Measurements from ENCODE around the gene ERC1.

The ERC1 gene

GRCh38 chr12:1289371-1290155 lies 298.5 kb downstream of the ERC1 start:
- no peak for DNase-seq (ENCODE audit: low spot score in 2 of 2)
- H3K4me3 Mint-ChIP-seq: no peak overlapping the region
- H3K4me1 Mint-ChIP-seq: peaks cover 4% of the 10 kb centered on the region
- no peaks in the 10 kb centered on the region for H3K9me3 Mint-ChIP-seq
- no peak for ATAC-seq (replicated peaks; ENCODE audit: extremely low read depth, poor library complexity, severe bottlenecking)
- no peak overlapping the region for H3K27ac Mint-ChIP-seq (ENCODE audit: low read depth)
- H3K36me3 Mint-ChIP-seq (ENCODE audit: insufficient read depth): peaks cover 5% of the 10 kb centered on the region
- no peaks in the 10 kb centered on the region for H3K27me3 Mint-ChIP-seq

GRCh38 chr12:1290716-1291115 lies 299.7 kb downstream of the ERC1 start:
- H3K4me1 Mint-ChIP-seq: no peaks in the 10 kb centered on the region
- ATAC-seq (replicated peaks; ENCODE audit: extremely low read depth, poor library complexity, severe bottlenecking) (no peak), DNase-seq (ENCODE audit: low spot score in 2 of 2) (no peak)
- no peaks in the 10 kb centered on the region for H3K27me3 Mint-ChIP-seq
- no peak overlapping the region for H3K4me3 Mint-ChIP-seq
- H3K9me3 Mint-ChIP-seq: no peaks in the 10 kb centered on the region
- peaks cover 5% of the 10 kb centered on the region for H3K36me3 Mint-ChIP-seq (ENCODE audit: insufficient read depth)
- H3K27ac Mint-ChIP-seq (ENCODE audit: low read depth): no peak overlapping the region

- Mint-ChIP-seq H3K27ac (ENCODE audit: low read depth) (no peak overlapping the region), H3K4me1 (no peaks in the 10 kb centered on the region), H3K4me3 (no peak overlapping the region), H3K27me3 (no peaks in the 10 kb centered on the region), H3K9me3 (no peaks in the 10 kb centered on the region), H3K36me3 (ENCODE audit: insufficient read depth) (peaks cover 5% of the 10 kb centered on the region)
- DNase-seq (ENCODE audit: low spot score in 2 of 2) (no peak), ATAC-seq (replicated peaks; ENCODE audit: extremely low read depth, poor library complexity, severe bottlenecking) (no peak)
These were observed 300.7 kb downstream of the ERC1 start for GRCh38 chr12:1291601-1292332.

DNA sequence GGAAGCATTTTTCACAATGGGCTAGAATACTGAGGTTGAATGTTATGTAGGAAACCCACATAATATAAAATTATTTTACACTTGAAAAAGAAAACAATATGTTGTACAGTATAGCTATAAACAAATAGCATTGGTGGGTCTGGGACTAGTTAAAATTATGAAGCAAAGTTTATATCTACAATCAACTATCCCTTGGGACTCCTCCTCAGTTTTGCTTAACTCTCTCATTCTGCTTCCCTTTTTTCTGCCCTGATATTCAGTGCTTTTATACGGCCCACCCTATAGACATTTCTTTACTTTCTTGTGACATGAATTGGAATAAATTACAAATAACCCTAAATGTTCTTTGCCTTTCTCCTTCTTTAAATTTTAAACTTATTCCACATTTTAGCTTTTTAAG lies 302.9 kb downstream of the ERC1 start:
- Mint-ChIP-seq H3K36me3 (ENCODE audit: insufficient read depth) (peaks cover 10% of the 10 kb centered on the region), H3K27ac (ENCODE audit: low read depth) (no peak overlapping the region), H3K4me1 (no peaks in the 10 kb centered on the region), H3K9me3 (no peaks in the 10 kb centered on the region), H3K27me3 (no peaks in the 10 kb centered on the region), H3K4me3 (no peak overlapping the region)
- no peak for ATAC-seq (replicated peaks; ENCODE audit: extremely low read depth, poor library complexity, severe bottlenecking)
- DNase-seq (ENCODE audit: low spot score in 2 of 2): no peak

- ATAC-seq (replicated peaks; ENCODE audit: extremely low read depth, poor library complexity, severe bottlenecking) (no peak), DNase-seq (ENCODE audit: low spot score in 2 of 2) (no peak)
- Mint-ChIP-seq H3K4me1 (no peaks in the 10 kb centered on the region), H3K27ac (ENCODE audit: low read depth) (no peak overlapping the region), H3K27me3 (no peaks in the 10 kb centered on the region), H3K9me3 (peaks cover 5% of the 10 kb centered on the region), H3K4me3 (no peak overlapping the region), H3K36me3 (ENCODE audit: insufficient read depth) (peaks cover 8% of the 10 kb centered on the region)
These were observed 306.2 kb downstream of the ERC1 start for GRCh38 chr12:1297206-1297605.

DNA sequence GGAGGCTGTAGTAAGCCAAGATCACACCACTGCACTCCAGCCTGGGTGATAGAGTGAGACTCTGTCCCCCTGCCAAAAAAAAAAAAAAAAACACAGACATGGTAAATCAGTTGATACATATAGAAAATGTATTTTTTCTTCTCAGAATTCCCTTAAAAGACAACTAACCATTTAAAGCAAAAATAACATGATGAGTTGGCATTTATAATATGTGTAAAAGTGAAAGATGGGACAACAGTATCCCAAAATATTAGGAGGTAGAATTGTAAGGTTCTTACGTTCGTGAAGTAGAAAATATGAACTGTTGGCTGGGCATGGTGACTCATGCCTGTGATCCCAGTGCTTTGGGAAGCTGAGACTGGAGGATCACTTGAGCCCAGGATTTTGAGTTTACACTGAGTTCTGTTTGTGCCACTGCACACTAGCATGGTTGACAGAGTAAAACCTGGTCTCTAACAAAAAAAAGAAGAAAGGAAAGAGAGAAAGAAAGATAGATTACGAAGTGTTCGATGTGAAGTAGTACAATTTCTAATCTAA lies 306.7 kb downstream of the ERC1 start:
- H3K36me3 Mint-ChIP-seq (ENCODE audit: insufficient read depth): peaks cover 8% of the 10 kb centered on the region
- ATAC-seq (replicated peaks; ENCODE audit: extremely low read depth, poor library complexity, severe bottlenecking): no peak
- no peaks in the 10 kb centered on the region for H3K27me3 Mint-ChIP-seq
- no peak for DNase-seq (ENCODE audit: low spot score in 2 of 2)
- H3K4me1 Mint-ChIP-seq: no peaks in the 10 kb centered on the region
- peaks cover 5% of the 10 kb centered on the region for H3K9me3 Mint-ChIP-seq
- H3K27ac Mint-ChIP-seq (ENCODE audit: low read depth): no peak overlapping the region
- no peak overlapping the region for H3K4me3 Mint-ChIP-seq

DNA sequence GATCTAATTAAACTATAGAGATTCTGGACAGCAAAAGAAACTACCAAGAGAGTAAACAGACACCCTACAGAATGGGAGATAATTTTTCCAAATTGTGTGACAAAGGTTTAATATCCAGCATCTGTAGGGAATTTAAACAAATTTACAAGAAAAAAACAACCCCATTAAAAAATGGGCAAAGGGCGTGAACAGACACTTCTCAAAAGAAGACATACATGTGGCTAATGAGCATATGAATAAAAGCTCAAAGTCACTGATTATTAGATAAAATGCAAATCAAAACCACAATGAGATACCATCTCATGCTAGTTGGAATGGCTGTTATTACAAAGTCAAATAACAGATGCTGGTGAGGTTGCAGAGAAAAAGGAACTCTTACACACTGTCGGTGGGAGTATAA lies 309.4 kb downstream of the ERC1 start:
- no peak for DNase-seq (ENCODE audit: low spot score in 2 of 2)
- H3K4me3 Mint-ChIP-seq: no peak overlapping the region

GRCh38 chr12:1302201-1302870 lies 311.3 kb downstream of the ERC1 start:
- peaks cover 4% of the 10 kb centered on the region for H3K36me3 Mint-ChIP-seq (ENCODE audit: insufficient read depth)
- H3K4me3 Mint-ChIP-seq: no peak overlapping the region
- H3K9me3 Mint-ChIP-seq: peaks cover 5% of the 10 kb centered on the region
- no peak overlapping the region for H3K27ac Mint-ChIP-seq (ENCODE audit: low read depth)
- H3K4me1 Mint-ChIP-seq: no peaks in the 10 kb centered on the region
- H3K27me3 Mint-ChIP-seq: no peaks in the 10 kb centered on the region
- no peak for ATAC-seq (replicated peaks; ENCODE audit: extremely low read depth, poor library complexity, severe bottlenecking)
- DNase-seq (ENCODE audit: low spot score in 2 of 2): no peak

More for the DNA sequence above, 309.4 kb downstream of the ERC1 start:
- Mint-ChIP-seq H3K27ac (ENCODE audit: low read depth) (no peak overlapping the region), H3K9me3 (peaks cover 5% of the 10 kb centered on the region), H3K4me1 (no peaks in the 10 kb centered on the region), H3K36me3 (ENCODE audit: insufficient read depth) (peaks cover 6% of the 10 kb centered on the region), H3K27me3 (no peaks in the 10 kb centered on the region)
- no peak for ATAC-seq (replicated peaks; ENCODE audit: extremely low read depth, poor library complexity, severe bottlenecking)

DNA sequence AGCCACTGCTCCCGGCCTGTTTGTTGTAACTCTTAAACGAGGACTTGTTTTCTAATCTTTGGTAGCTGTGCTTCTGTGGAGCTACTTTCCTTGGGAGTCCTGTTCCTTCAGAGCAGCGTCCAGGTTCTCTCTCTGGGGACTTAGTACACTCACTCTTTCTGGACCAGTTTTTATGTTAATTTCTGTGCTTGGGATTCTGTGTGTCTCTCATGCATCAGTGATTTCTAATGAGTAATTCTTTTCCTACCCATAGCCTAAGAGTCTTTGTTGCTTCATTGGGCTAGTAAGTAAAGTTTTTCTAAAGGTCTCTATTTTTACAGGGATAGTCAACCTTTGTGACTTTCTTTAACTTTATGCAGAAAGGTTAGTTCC lies 314.0 kb downstream of the ERC1 start:
- DNase-seq (ENCODE audit: low spot score in 2 of 2): no peak
- Mint-ChIP-seq H3K27me3 (no peaks in the 10 kb centered on the region), H3K4me3 (no peak overlapping the region), H3K9me3 (peaks cover 5% of the 10 kb centered on the region), H3K36me3 (ENCODE audit: insufficient read depth) (peaks cover 2% of the 10 kb centered on the region), H3K4me1 (no peaks in the 10 kb centered on the region), H3K27ac (ENCODE audit: low read depth) (no peak overlapping the region)
- no peak for ATAC-seq (replicated peaks; ENCODE audit: extremely low read depth, poor library complexity, severe bottlenecking)

DNA sequence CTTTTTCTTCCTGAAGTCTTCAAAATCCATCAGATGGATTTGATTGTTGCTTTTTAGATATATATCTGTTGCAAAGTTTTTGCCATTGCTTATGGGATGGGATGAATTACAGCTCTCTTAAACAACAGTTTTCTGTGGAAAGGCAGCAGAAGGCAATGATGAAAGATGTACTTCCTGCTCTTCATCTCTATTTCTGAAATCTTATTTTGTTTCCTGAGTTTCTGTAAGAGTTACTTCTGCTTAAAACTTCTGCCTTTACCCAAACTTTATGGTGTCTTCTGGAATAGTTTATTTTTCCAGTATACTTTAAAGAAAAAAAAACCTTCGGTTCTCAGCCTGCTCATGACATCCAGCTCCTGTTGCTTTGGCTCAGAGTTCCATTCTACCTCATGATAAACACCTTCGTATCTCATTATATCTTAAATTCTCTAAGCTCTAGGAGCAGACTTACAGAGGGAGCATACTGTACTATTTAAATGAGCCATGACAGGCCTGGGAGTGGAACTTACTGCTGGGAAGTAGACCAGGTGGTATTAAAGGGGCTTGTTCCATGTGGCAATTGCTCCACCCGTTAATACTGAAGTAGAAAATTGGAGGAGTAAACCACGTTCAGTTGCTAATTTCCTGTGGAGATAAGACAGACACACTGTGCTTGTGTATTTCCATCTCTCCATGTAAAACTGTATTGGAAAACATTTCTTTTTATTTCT lies 314.9 kb downstream of the ERC1 start:
- no peak overlapping the region for H3K4me3 Mint-ChIP-seq
- no peak for DNase-seq (ENCODE audit: low spot score in 2 of 2)
- no peaks in the 10 kb centered on the region for H3K4me1 Mint-ChIP-seq
- no peaks in the 10 kb centered on the region for H3K9me3 Mint-ChIP-seq
- peak overlapping the region; percentile 22 for H3K27ac Mint-ChIP-seq (ENCODE audit: low read depth)
- no peaks in the 10 kb centered on the region for H3K27me3 Mint-ChIP-seq
- no peak for ATAC-seq (replicated peaks; ENCODE audit: extremely low read depth, poor library complexity, severe bottlenecking)
- peaks cover 2% of the 10 kb centered on the region for H3K36me3 Mint-ChIP-seq (ENCODE audit: insufficient read depth)

DNA sequence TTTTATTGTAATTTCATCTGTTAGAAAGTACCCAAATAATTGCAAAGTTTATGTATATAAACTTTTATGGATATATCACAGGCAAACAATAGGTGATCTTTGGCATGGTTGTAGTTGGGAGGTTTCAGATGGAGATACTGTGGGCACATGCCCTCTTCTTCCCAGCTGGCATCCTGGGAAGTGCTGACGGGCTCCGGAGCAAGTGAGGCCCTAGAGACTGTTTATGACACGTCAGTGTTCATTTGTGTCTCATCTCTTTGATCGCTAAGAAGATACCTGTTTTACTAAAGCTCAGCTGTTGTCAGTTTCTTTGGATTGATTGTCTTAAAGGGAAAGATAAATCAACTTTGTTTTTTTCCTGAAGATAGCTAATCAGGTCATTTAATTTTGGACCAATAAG lies 315.8 kb downstream of the ERC1 start:
- no peaks in the 10 kb centered on the region for H3K9me3 Mint-ChIP-seq
- H3K4me3 Mint-ChIP-seq: no peak overlapping the region
- no peaks in the 10 kb centered on the region for H3K4me1 Mint-ChIP-seq

GRCh38 chr12:1307796-1308195 lies 316.8 kb downstream of the ERC1 start:
- no peaks in the 10 kb centered on the region for H3K27me3 Mint-ChIP-seq
- H3K9me3 Mint-ChIP-seq: no peaks in the 10 kb centered on the region
- H3K4me1 Mint-ChIP-seq: no peaks in the 10 kb centered on the region
- H3K4me3 Mint-ChIP-seq: no peak overlapping the region
- no peak for ATAC-seq (replicated peaks; ENCODE audit: extremely low read depth, poor library complexity, severe bottlenecking)
- DNase-seq (ENCODE audit: low spot score in 2 of 2): no peak
- H3K36me3 Mint-ChIP-seq (ENCODE audit: insufficient read depth): no peaks in the 10 kb centered on the region
- no peak overlapping the region for H3K27ac Mint-ChIP-seq (ENCODE audit: low read depth)

More for the DNA sequence above, 315.8 kb downstream of the ERC1 start:
- DNase-seq (ENCODE audit: low spot score in 2 of 2) (no peak), ATAC-seq (replicated peaks; ENCODE audit: extremely low read depth, poor library complexity, severe bottlenecking) (no peak)
- Mint-ChIP-seq H3K27ac (ENCODE audit: low read depth) (no peak overlapping the region), H3K27me3 (no peaks in the 10 kb centered on the region), H3K36me3 (ENCODE audit: insufficient read depth) (no peaks in the 10 kb centered on the region)
